HG03521 (cell line): ENCODE measurements around the gene MBNL1.

Experiments
- ATAC-seq: cut with Tn5 transposase; IDR thresholded peaks from one replicate; pipeline ENCODE4 v1.9.1; 2021; ENCODE audit warnings: mild to moderate bottlenecking, moderate library complexity; ENCODE audit not compliant: unreplicated experiment

Gene MBNL1

GRCh38 chr3:152271501-152272236, 2.9 kb downstream of the MBNL1 start:
- no peak for ATAC-seq

DNA sequence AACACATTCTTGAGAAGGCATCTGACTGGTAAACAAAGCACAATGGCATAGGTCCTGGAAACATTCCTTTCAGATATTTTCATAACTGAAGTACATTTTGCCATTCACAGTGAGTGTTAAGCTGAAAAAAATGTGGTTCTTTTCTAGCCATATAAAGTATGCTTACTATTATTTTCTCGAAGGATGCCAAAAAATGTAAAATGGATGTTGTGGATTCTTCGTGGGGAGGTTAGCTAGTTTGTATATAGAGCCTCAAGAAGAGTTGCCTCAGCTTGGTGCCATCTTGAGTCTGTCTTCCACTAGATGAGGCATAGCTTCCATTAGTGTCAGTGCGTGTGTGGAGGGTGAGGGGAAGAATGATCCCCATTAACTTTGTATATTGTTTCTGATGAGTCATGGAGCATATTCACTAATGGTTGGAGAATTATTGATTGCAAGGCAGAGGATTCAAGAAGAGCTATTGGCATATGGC, 4.1 kb downstream of the MBNL1 start:
- ATAC-seq = no peak

DNA sequence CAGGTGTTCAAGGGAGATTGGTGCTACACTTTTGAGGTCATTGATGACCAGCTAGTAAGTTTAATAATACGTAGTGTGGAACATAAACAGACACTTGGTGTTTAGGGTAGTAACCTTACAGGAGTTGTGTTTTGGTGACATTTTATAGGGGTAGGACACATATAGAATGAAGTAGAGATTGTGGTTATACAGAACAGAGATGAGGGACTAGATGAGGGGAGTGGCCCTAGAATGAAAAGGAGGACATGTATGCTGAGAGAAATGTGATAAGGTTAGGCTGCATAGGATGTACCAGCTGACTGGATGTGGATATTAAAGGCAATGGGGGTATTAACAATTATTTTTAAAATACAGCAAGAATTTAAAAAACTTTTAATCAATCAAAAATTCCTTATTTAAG, 8.0 kb downstream of the MBNL1 start:
- no peak for ATAC-seq

DNA sequence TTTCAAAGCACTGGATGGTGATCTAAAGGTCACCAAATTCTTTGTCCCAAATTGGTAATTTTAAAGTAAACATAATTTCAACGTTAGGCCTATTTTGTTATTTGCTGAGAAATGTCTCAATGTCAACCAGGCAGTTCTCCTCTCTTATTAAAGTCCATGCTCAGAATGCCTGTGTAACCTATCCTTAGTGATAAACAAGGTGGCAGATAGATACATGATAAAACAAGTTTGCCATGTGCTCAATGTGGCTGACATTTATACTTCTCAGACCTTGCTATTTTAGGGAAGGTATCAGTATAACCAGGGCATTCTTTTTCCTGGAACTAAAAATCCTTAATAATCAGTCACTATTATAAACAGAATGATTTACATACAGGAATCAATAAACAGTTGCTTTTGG, 8.5 kb downstream of the MBNL1 start:
- ATAC-seq = no peak

GRCh38 chr3:152278756-152279427, 10.2 kb downstream of the MBNL1 start:
- ATAC-seq = no peak

DNA sequence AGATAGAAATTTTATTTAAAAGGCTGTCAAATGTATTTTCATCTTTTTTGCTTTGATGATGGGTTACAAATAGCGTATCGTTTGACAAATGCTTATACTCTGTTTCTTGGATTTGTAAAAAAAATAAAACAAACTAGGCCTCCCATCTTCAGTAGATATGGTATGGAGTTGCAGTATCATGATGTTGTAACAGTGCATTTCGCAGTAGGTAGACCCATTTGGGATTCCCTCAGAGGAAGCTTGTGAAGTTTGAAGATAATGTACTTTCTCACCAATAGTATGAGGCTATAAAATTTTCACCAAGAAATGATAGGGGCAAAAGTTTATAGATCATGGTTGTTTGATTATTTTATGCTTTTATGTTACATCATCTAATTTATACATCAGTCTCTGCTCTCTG, 10.8 kb downstream of the MBNL1 start:
- no peak for ATAC-seq

DNA sequence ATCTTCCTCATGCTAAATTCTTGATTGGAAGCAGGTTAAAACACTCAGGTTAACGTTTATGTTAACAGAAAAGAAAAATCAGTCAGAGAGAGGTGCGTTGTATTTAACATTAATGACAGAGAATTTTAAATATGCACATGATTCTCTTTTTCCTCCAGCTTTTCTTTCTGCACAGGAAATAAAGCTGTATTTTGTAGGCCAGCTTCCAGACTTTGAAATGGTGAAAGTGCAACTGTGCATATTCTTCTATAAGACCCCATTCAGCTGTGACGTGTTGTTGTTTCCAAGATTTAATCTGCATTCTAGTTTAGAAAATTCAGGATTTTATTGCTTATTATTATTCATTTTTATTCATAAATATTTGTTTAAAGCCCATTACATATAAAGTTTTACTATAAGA, 11.8 kb downstream of the MBNL1 start:
- no peak for ATAC-seq

DNA sequence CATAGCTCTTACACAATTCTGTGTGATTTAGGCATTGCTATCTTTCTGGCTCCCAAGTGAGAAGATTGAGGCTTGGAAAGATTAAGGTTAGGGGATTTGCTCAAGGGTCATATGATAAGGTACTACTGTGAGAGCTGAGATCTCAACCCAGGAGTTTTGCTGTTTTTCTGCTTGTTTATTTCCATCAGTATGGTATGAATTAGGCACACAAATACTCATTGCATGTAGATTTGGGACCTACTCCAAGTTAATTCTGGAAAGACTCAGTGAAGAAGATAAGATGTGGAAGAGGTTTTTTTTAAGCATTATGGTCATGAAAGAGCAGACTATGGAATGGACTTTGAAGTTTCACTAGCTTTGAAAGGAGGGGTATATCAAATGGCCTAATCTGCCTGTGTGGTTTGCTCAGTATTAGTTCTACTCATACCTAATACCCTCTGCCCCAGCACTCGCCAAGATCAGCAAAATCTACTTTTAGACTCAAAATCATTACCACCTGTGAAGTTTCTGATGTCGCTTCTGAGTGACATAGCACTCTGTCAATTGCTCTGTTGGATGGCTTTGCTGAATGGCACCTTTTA, 12.5 kb downstream of the MBNL1 start:
- ATAC-seq = peak; percentile 78

GRCh38 chr3:152282813-152283212, 14.1 kb downstream of the MBNL1 start:
- ATAC-seq = no peak

- no peak for ATAC-seq
Measured at GRCh38 chr3:152283492-152284381, 15.0 kb downstream of the MBNL1 start.

GRCh38 chr3:152284906-152285305, 16.2 kb downstream of the MBNL1 start:
- no peak for ATAC-seq

DNA sequence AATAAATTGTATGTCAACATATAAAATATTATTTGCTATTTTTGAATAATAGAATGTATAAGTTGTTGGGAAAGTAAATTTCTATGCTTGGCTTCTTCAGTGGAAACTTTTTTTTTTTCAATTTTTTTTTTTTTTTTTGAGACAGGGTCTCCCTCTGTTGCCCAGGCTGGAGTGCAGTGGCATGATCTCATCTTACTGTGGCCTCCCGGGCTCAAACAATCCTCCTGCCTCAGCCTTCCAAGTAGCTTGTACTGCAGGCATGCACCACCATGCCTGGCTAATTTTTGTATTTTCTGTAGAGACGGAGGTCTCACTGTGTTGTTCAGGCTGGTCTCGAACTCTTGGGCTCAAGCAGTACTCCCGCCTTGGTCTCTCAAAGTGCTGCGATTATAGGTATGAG, 16.8 kb downstream of the MBNL1 start:
- no peak for ATAC-seq

- no peak for ATAC-seq
Measured at GRCh38 chr3:152287898-152288576, 19.3 kb downstream of the MBNL1 start.

- ATAC-seq = no peak
Measured at GRCh38 chr3:152288681-152289080, 20.0 kb downstream of the MBNL1 start.

DNA sequence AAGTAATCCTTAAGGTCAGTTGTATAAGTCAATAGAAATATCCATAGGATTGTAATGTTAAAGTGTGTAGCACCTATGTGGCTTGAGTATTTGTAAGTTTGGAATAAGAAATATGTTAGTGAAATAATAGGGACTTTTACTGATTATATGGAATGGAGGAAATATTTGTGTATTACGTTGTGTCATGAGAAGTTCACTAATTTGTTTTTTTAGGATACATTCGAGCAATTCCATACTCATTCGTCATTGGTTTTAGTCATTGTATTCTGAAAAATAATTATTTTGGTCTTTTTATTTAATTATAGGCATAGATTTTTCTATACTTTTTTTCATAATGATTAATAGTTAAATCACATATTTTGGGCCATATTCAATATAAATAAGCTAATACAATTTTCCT, 21.0 kb downstream of the MBNL1 start:
- no peak for ATAC-seq

- no peak for ATAC-seq
Measured at GRCh38 chr3:152290374-152290773, 21.6 kb downstream of the MBNL1 start.

- no peak for ATAC-seq
Measured at GRCh38 chr3:152291238-152291637, 22.5 kb downstream of the MBNL1 start.

GRCh38 chr3:152291649-152292066, 22.9 kb downstream of the MBNL1 start:
- ATAC-seq = no peak

- ATAC-seq = no peak
Measured at GRCh38 chr3:152292366-152292765, 23.6 kb downstream of the MBNL1 start.

DNA sequence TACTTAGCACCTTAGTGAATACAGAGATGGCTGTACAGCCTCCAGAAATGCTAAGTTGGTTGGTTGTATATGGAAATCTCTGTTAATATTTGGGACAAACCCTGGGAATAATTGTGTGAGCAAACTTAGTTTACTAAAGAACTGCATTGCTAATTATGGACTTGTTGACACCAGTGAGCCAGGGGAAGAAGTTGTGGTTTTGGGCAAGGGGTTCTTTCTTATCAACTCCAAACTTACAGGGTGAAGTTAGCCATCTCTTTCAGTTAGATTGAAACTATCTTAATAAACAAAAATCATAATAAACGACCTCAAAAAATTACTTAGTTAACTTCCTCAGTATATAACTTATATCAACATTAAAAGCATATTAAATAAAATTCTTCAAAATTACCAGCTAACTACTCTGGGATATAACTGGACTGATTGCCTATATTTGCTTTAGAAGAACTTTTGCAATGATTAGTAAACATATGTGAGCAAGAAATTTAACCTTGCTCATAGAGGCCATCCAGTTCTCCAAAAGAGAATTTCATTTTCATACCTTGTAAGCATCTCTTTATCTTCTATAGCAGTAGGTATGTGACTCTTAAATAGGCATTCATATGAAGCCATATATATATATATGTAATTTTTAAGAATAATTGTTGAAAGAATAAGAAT, 24.7 kb downstream of the MBNL1 start:
- ATAC-seq = no peak
